AG10803 (cell line): Measurements from ENCODE around the gene MS4A15.
"Not testable (repeated sequence)": the region's sequence is repeated elsewhere in the genome, so short reads cannot be mapped to it uniquely, and the experiment has no call there.

ENCODE experiments used
- DNase-seq: peaks from one replicate; pipeline ENCODE4 v3.0.0; 2010; ENCODE audit warnings: low read depth
- H3K4me3 ChIP-seq: 2 replicates; pipeline ENCODE4 v1.5.1; 2011; ENCODE audit warnings: mild to moderate bottlenecking, low read length, control low read depth
- CTCF ChIP-seq: conservative IDR thresholded peaks from 2 replicates; pipeline ENCODE4 v1.5.1; 2011; ENCODE audit warnings: mild to moderate bottlenecking, low read length, control low read depth, inconsistent platforms

The MS4A15 gene

GRCh38 chr11:60813324-60813723 lies 56.7 kb downstream of the MS4A15 start:
- DNase-seq, result no peak
- H3K4me3 ChIP-seq, result no peak overlapping the region
- no peak for TF ChIP-seq CTCF

- DNase-seq, result no peak
- H3K4me3 ChIP-seq, result no peak overlapping the region
- no peak for TF ChIP-seq CTCF
Observed at GRCh38 chr11:60814112-60814511, 57.4 kb downstream of the MS4A15 start.

- no peak for TF ChIP-seq CTCF
- DNase-seq, result no peak
- H3K4me3 ChIP-seq, result no peak overlapping the region
Observed at GRCh38 chr11:60816590-60817157, 60.0 kb downstream of the MS4A15 start.

- no peak for TF ChIP-seq CTCF
- no peak overlapping the region for H3K4me3 ChIP-seq
- DNase-seq, result no peak
Observed at GRCh38 chr11:60818057-60818456, 61.4 kb downstream of the MS4A15 start.

GRCh38 chr11:60821827-60822599 lies 65.3 kb downstream of the MS4A15 start:
- H3K4me3 ChIP-seq, result no peak overlapping the region
- no peak for DNase-seq
- TF ChIP-seq CTCF, result no peak

- not testable (repeated sequence) for DNase-seq, H3K4me3 ChIP-seq
Observed at GRCh38 chr11:60823745-60824306, 67.2 kb downstream of the MS4A15 start.

- TF ChIP-seq CTCF, result no peak
- H3K4me3 ChIP-seq, result no peak overlapping the region
- no peak for DNase-seq
Observed at GRCh38 chr11:60825118-60825517, 68.5 kb downstream of the MS4A15 start.
